ENCODE measurements around the gene ABCC5.

ABCC5 gene

GRCh38 chr3:183924543-183924942 is 93.1 kb downstream of the ABCC5 start:
- no peaks in the 10 kb centered on the region for H3K9me3 ChIP-seq (replicated peaks; ENCODE audit: insufficient read depth, low read length)
- H3K9me2 ChIP-seq (replicated peaks; ENCODE audit: insufficient read depth, low read length) = no peaks in the 10 kb centered on the region
- H3F3A ChIP-seq (ENCODE audit: insufficient read depth, low read length) = no peaks in the 10 kb centered on the region
- no peak overlapping the region for H3K27ac ChIP-seq (ENCODE audit: low read length)
- H3K79me2 ChIP-seq (ENCODE audit: low read length) = no peaks in the 10 kb centered on the region
- no peak overlapping the region for H3K4me3 ChIP-seq (ENCODE audit: low read length)
- H2AFZ ChIP-seq (ENCODE audit: low read length) = no peak overlapping the region
- no peak for TF ChIP-seq EZH2phosphoT487 (IDR thresholded peaks at IDR 0.05; ENCODE audit: low read length)
- no peaks in the 10 kb centered on the region for H3K27me3 ChIP-seq (replicated peaks; ENCODE audit: insufficient read depth, low read length)
- H3K4me2 ChIP-seq (ENCODE audit: low read depth, low read length) = no peak overlapping the region
- DNase-seq = no peak
- H3K36me3 ChIP-seq (replicated peaks; ENCODE audit: insufficient read depth, low read length) = no peaks in the 10 kb centered on the region
- H4K20me1 ChIP-seq (ENCODE audit: insufficient read depth, low read length) = no peaks in the 10 kb centered on the region
- H3K9ac ChIP-seq (ENCODE audit: low read length) = no peak overlapping the region
- H3K4me1 ChIP-seq (ENCODE audit: low read length) = no peaks in the 10 kb centered on the region

DNA sequence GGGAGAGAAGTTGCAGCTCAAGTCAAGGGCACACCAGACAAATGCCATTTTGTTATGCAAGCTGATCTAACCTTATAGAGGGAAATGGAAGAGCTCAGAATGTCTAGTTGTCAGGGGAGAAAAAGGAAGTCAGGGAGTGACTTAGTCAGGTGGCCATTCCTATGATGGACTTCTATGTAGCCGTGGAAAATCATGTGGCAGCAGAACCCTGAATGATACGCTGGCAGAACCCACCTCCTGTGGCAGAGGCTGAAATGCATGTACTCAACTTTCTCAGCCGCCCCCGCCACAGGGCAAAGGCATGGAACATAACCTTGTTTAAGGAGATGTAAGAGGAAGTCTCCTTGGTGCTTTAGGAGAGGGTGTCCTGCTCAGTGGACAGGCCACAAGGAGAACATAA is 95.3 kb downstream of the ABCC5 start:
- H3K36me3 ChIP-seq (replicated peaks; ENCODE audit: insufficient read depth, low read length) = no peaks in the 10 kb centered on the region
- no peaks in the 10 kb centered on the region for H4K20me1 ChIP-seq (ENCODE audit: insufficient read depth, low read length)
- H3K79me2 ChIP-seq (ENCODE audit: low read length) = no peaks in the 10 kb centered on the region
- no peak overlapping the region for H3K4me2 ChIP-seq (ENCODE audit: low read depth, low read length)
- no peaks in the 10 kb centered on the region for H3K4me1 ChIP-seq (ENCODE audit: low read length)
- no peaks in the 10 kb centered on the region for H3F3A ChIP-seq (ENCODE audit: insufficient read depth, low read length)
- H3K27ac ChIP-seq (ENCODE audit: low read length) = no peak overlapping the region
- no peak for DNase-seq
- H3K9ac ChIP-seq (ENCODE audit: low read length) = no peak overlapping the region
- H3K9me2 ChIP-seq (replicated peaks; ENCODE audit: insufficient read depth, low read length) = no peaks in the 10 kb centered on the region
- no peak overlapping the region for H3K4me3 ChIP-seq (ENCODE audit: low read length)
- H3K27me3 ChIP-seq (replicated peaks; ENCODE audit: insufficient read depth, low read length) = no peaks in the 10 kb centered on the region
- TF ChIP-seq EZH2 (optimal IDR thresholded peaks at IDR 0.05; ENCODE audit: low read depth, low read length) (no peak), EZH2phosphoT487 (IDR thresholded peaks at IDR 0.05; ENCODE audit: low read length) (no peak)
- TF ChIP-seq, protein P1, sequence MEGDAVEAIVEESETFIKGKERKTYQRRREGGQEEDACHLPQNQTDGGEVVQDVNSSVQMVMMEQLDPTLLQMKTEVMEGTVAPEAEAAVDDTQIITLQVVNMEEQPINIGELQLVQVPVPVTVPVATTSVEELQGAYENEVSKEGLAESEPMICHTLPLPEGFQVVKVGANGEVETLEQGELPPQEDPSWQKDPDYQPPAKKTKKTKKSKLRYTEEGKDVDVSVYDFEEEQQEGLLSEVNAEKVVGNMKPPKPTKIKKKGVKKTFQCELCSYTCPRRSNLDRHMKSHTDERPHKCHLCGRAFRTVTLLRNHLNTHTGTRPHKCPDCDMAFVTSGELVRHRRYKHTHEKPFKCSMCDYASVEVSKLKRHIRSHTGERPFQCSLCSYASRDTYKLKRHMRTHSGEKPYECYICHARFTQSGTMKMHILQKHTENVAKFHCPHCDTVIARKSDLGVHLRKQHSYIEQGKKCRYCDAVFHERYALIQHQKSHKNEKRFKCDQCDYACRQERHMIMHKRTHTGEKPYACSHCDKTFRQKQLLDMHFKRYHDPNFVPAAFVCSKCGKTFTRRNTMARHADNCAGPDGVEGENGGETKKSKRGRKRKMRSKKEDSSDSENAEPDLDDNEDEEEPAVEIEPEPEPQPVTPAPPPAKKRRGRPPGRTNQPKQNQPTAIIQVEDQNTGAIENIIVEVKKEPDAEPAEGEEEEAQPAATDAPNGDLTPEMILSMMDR (IDR thresholded peaks at IDR 0.05; ENCODE audit: low read length) = no peak
- no peaks in the 10 kb centered on the region for H3K9me3 ChIP-seq (replicated peaks; ENCODE audit: insufficient read depth, low read length)
- no peak overlapping the region for H2AFZ ChIP-seq (ENCODE audit: low read length)

- TF ChIP-seq, protein P1 (IDR thresholded peaks at IDR 0.05; ENCODE audit: low read length) = no peak
- no peak for TF ChIP-seq EZH2phosphoT487 (IDR thresholded peaks at IDR 0.05; ENCODE audit: low read length)
- TF ChIP-seq EZH2 (optimal IDR thresholded peaks at IDR 0.05; ENCODE audit: low read depth, low read length) = no peak
- no peaks in the 10 kb centered on the region for H3F3A ChIP-seq (ENCODE audit: insufficient read depth, low read length)
- no peak for DNase-seq
Measured at GRCh38 chr3:183921096-183921495, 96.6 kb downstream of the ABCC5 start.

DNA sequence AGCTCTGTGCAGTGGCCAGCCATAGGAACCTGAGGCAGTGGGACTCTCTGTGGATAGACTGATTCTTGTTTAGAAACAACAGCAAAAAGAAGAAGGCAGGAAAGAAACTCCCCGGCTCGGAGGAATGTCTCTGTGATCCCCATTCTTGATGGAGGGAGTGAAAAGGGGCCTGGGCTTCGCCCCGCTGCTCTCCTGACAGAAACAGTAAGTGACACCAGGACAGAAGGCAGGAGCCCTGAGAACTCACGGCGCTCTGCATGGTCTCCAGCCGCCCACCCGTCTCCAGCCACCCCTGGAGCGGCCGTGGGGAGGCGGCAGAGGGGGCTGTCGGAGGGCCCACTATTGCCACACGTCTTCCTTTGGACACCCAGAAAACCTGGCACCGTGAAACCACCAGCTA is 97.3 kb downstream of the ABCC5 start:
- Histone ChIP-seq H3F3A (ENCODE audit: insufficient read depth, low read length) (no peaks in the 10 kb centered on the region), H3K9me2 (replicated peaks; ENCODE audit: insufficient read depth, low read length) (no peaks in the 10 kb centered on the region), H2AFZ (ENCODE audit: low read length) (no peak overlapping the region), H3K9me3 (replicated peaks; ENCODE audit: insufficient read depth, low read length) (no peaks in the 10 kb centered on the region), H3K4me3 (ENCODE audit: low read length) (no peak overlapping the region), H3K27me3 (replicated peaks; ENCODE audit: insufficient read depth, low read length) (no peaks in the 10 kb centered on the region), H3K4me2 (ENCODE audit: low read depth, low read length) (no peak overlapping the region), H3K4me1 (ENCODE audit: low read length) (no peaks in the 10 kb centered on the region), H3K79me2 (ENCODE audit: low read length) (no peaks in the 10 kb centered on the region), H3K36me3 (replicated peaks; ENCODE audit: insufficient read depth, low read length) (no peaks in the 10 kb centered on the region), H4K20me1 (ENCODE audit: insufficient read depth, low read length) (no peaks in the 10 kb centered on the region), H3K9ac (ENCODE audit: low read length) (no peak overlapping the region), H3K27ac (ENCODE audit: low read length) (no peak overlapping the region)
- TF ChIP-seq EZH2phosphoT487 (IDR thresholded peaks at IDR 0.05; ENCODE audit: low read length) (no peak), EZH2 (optimal IDR thresholded peaks at IDR 0.05; ENCODE audit: low read depth, low read length) (no peak)
- TF ChIP-seq, protein P1 (IDR thresholded peaks at IDR 0.05; ENCODE audit: low read length) = no peak
- DNase-seq = no peak

More at GRCh38 chr3:183921096-183921495, 96.6 kb downstream of the ABCC5 start:
- H3K27me3 ChIP-seq (replicated peaks; ENCODE audit: insufficient read depth, low read length) = no peaks in the 10 kb centered on the region
- no peak overlapping the region for H2AFZ ChIP-seq (ENCODE audit: low read length)
- no peak overlapping the region for H3K4me3 ChIP-seq (ENCODE audit: low read length)
- no peak overlapping the region for H3K9ac ChIP-seq (ENCODE audit: low read length)
- no peak overlapping the region for H3K4me2 ChIP-seq (ENCODE audit: low read depth, low read length)
- H4K20me1 ChIP-seq (ENCODE audit: insufficient read depth, low read length) = no peaks in the 10 kb centered on the region
- H3K79me2 ChIP-seq (ENCODE audit: low read length) = no peaks in the 10 kb centered on the region
- no peaks in the 10 kb centered on the region for H3K36me3 ChIP-seq (replicated peaks; ENCODE audit: insufficient read depth, low read length)
- H3K27ac ChIP-seq (ENCODE audit: low read length) = no peak overlapping the region
- H3K9me2 ChIP-seq (replicated peaks; ENCODE audit: insufficient read depth, low read length) = no peaks in the 10 kb centered on the region
- H3K9me3 ChIP-seq (replicated peaks; ENCODE audit: insufficient read depth, low read length) = no peaks in the 10 kb centered on the region
- H3K4me1 ChIP-seq (ENCODE audit: low read length) = no peaks in the 10 kb centered on the region

All from MM.1S (cell line).